ENCODE measurements around the gene SPINK13. TPM values are rescaled to one million over a fixed set of nuclear protein-coding genes. Genes with fewer than 3 reads are reported as not detected.

Gene SPINK13
- total and polyA plus RNA-seq, 2 of the 13 experiments (the other 11 are each of a cell fraction or from before 2014, with no cell fraction given) = not detected

DNA sequence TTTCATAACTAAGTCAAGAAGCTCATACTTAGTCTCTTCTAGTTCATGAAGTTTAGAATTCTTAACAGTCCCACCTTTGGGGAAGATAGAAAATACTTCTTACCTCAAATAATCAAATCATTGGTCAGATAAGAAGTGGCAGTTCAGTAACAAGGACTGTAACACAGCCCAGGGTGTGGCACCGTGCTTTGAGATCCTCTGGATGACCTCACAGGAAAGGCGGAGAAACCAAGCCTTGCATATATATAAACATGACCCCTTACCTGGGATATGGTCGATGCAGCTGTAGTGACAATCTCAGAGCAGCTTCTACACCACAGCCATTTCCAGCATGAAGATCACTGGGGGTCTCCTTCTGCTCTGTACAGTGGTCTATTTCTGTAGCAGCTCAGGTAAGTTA lies 43.6 kb downstream of the SPINK13 start, which contains the start of gene SPINK7:
Gene SPINK7, plus strand, starts transcription at position 271 of the 400 bp plus-strand sequence. Its CDS starts 61 bp downstream, at position 332.
- in situ Hi-C loops (cut with HindIII; ENCODE audit: extremely low pct_ligation_motif_present, low pct_unique_long_range_greater_than_20kb) = no loop called here
- FAIRE-seq = no peak
- TF ChIP-seq FOXC1 (CRISPR knock-in tag; IDR thresholded peaks at IDR 0.05; ENCODE audit: borderline replicate concordance) = no peak
- no peak for TF ChIP-seq ATF7-NPFF (CRISPR knock-in tag; IDR thresholded peaks at IDR 0.05; ENCODE audit: low read depth)
- TF ChIP-seq, protein P1, sequence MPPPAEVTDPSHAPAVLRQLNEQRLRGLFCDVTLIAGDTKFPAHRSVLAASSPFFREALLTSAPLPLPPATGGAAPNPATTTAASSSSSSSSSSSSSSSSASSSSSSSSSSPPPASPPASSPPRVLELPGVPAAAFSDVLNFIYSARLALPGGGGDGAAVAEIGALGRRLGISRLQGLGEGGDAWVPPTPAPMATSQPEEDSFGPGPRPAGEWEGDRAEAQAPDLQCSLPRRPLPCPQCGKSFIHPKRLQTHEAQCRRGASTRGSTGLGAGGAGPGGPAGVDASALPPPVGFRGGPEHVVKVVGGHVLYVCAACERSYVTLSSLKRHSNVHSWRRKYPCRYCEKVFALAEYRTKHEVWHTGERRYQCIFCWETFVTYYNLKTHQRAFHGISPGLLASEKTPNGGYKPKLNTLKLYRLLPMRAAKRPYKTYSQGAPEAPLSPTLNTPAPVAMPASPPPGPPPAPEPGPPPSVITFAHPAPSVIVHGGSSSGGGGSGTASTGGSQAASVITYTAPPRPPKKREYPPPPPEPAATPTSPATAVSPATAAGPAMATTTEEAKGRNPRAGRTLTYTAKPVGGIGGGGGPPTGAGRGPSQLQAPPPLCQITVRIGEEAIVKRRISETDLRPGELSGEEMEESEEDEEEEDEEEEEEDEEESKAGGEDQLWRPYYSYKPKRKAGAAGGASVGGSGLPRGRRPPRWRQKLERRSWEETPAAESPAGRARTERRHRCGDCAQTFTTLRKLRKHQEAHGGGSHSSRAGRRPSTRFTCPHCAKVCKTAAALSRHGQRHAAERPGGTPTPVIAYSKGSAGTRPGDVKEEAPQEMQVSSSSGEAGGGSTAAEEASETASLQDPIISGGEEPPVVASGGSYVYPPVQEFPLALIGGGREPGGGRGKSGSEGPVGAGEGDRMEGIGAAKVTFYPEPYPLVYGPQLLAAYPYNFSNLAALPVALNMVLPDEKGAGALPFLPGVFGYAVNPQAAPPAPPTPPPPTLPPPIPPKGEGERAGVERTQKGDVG (CRISPR knock-in tag; IDR thresholded peaks at IDR 0.05; ENCODE audit: borderline replicate concordance) = no peak
- TF ChIP-seq, protein P2, sequence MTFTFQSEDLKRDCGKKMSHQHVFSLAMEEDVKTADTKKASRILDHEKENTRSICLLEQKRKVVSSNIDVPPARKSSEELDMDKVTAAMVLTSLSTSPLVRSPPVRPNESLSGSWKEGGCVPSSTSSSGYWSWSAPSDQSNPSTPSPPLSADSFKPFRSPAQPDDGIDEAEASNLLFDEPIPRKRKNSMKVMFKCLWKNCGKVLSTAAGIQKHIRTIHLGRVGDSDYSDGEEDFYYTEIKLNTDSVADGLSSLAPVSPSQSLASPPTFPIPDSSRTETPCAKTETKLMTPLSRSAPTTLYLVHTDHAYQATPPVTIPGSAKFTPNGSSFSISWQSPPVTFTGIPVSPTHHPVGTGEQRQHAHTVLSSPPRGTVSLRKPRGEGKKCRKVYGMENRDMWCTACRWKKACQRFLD (CRISPR knock-in tag; IDR thresholded peaks at IDR 0.05; ENCODE audit: borderline replicate concordance) = no peak
- TF ChIP-seq, protein P3, sequence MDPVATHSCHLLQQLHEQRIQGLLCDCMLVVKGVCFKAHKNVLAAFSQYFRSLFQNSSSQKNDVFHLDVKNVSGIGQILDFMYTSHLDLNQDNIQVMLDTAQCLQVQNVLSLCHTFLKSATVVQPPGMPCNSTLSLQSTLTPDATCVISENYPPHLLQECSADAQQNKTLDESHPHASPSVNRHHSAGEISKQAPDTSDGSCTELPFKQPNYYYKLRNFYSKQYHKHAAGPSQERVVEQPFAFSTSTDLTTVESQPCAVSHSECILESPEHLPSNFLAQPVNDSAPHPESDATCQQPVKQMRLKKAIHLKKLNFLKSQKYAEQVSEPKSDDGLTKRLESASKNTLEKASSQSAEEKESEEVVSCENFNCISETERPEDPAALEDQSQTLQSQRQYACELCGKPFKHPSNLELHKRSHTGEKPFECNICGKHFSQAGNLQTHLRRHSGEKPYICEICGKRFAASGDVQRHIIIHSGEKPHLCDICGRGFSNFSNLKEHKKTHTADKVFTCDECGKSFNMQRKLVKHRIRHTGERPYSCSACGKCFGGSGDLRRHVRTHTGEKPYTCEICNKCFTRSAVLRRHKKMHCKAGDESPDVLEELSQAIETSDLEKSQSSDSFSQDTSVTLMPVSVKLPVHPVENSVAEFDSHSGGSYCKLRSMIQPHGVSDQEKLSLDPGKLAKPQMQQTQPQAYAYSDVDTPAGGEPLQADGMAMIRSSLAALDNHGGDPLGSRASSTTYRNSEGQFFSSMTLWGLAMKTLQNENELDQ (CRISPR knock-in tag; IDR thresholded peaks at IDR 0.05; ENCODE audit: borderline replicate concordance) = no peak
- TF ChIP-seq TMF1 (CRISPR knock-in tag; IDR thresholded peaks at IDR 0.05; ENCODE audit: low read depth) = no peak
- TF ChIP-seq ZNF367 (CRISPR knock-in tag; IDR thresholded peaks at IDR 0.05; ENCODE audit: borderline replicate concordance) = no peak
- TF ChIP-seq, protein P4, sequence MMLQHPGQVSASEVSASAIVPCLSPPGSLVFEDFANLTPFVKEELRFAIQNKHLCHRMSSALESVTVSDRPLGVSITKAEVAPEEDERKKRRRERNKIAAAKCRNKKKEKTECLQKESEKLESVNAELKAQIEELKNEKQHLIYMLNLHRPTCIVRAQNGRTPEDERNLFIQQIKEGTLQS (CRISPR knock-in tag; IDR thresholded peaks at IDR 0.05) = no peak
- no peak for TF ChIP-seq FOSL2 (CRISPR knock-in tag; IDR thresholded peaks at IDR 0.05)
- no peak for TF ChIP-seq ZKSCAN5 (CRISPR knock-in tag; IDR thresholded peaks at IDR 0.05)
- TF ChIP-seq, protein P5, sequence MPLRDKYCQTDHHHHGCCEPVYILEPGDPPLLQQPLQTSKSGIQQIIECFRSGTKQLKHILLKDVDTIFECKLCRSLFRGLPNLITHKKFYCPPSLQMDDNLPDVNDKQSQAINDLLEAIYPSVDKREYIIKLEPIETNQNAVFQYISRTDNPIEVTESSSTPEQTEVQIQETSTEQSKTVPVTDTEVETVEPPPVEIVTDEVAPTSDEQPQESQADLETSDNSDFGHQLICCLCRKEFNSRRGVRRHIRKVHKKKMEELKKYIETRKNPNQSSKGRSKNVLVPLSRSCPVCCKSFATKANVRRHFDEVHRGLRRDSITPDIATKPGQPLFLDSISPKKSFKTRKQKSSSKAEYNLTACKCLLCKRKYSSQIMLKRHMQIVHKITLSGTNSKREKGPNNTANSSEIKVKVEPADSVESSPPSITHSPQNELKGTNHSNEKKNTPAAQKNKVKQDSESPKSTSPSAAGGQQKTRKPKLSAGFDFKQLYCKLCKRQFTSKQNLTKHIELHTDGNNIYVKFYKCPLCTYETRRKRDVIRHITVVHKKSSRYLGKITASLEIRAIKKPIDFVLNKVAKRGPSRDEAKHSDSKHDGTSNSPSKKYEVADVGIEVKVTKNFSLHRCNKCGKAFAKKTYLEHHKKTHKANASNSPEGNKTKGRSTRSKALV (CRISPR knock-in tag; IDR thresholded peaks at IDR 0.05) = no peak
- TF ChIP-seq, protein P6, sequence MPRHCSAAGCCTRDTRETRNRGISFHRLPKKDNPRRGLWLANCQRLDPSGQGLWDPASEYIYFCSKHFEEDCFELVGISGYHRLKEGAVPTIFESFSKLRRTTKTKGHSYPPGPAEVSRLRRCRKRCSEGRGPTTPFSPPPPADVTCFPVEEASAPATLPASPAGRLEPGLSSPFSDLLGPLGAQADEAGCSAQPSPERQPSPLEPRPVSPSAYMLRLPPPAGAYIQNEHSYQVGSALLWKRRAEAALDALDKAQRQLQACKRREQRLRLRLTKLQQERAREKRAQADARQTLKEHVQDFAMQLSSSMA (CRISPR knock-in tag; IDR thresholded peaks at IDR 0.05) = no peak
- TF ChIP-seq RBM39 (IDR thresholded peaks at IDR 0.05; ENCODE audit: low read depth, low read length, poor library complexity, severe bottlenecking) = no peak
- no peak for TF ChIP-seq ZNF10 (CRISPR knock-in tag; IDR thresholded peaks at IDR 0.05; ENCODE audit: borderline replicate concordance, low read depth)

More for the DNA sequence above, 43.6 kb downstream of the SPINK13 start, which contains the start of gene SPINK7:
- POLR2A ChIA-PET = no interaction called here
- Histone ChIP-seq H2AFZ (ENCODE audit: low read length) (no peak within 1 kb of the TSS), H4K20me1 (ENCODE audit: insufficient read depth, low read length) (no peaks in the 10 kb centered on the region), H3K27me3 (ENCODE audit: control insufficient read depth in 1 of 2, insufficient read depth in 2 of 2, low read length in 2 of 2) (no peaks in the 10 kb centered on the region), H3K9me3 (ENCODE audit: low read length) (no peaks in the 10 kb centered on the region), H3K27ac (ENCODE audit: extremely low read length, insufficient read depth, low read length) (no peak within 1 kb of the TSS), H3K36me3 (replicated peaks in 1 of 2; ENCODE audit: control insufficient read depth in 1 of 2, insufficient read depth in 2 of 2, low read length in 2 of 2) (no peaks in the 10 kb centered on the region), H3K4me1 (ENCODE audit: insufficient read depth, low read length) (no peaks in the 10 kb centered on the region), H3K79me2 (ENCODE audit: insufficient read depth, low read length) (no peaks in the 10 kb centered on the region), H3K4me3 (replicated peaks in 1 of 3; ENCODE audit: insufficient read depth in 1 of 3, low read depth in 2 of 3, low read length in 3 of 3) (no peak within 1 kb of the TSS), H3K4me2 (ENCODE audit: low read depth, low read length) (no peak within 1 kb of the TSS), H3K9ac (ENCODE audit: insufficient read depth, low read depth, low read length) (no peak within 1 kb of the TSS)
- BruUV-seq (replicated peaks) = no TSS peak
- DNase-seq (ENCODE audit: low spot score) = no peak
- no peak for ATAC-seq
- intact Hi-C loops (cut with micrococcal nuclease; ENCODE audit: unreplicated experiment) = no loop called here
- CTCF ChIA-PET (ENCODE audit: low intra/inter-chr PET ratio, low total read pairs) = no interaction called here
- WGBS (ENCODE audit: low lambda C conversion rate) = 35% methylated on average over 3 of the region's 3 CpGs

Measured in HepG2 (cell line).